ENCODE results near the gene USP2.

USP2 gene

DNA sequence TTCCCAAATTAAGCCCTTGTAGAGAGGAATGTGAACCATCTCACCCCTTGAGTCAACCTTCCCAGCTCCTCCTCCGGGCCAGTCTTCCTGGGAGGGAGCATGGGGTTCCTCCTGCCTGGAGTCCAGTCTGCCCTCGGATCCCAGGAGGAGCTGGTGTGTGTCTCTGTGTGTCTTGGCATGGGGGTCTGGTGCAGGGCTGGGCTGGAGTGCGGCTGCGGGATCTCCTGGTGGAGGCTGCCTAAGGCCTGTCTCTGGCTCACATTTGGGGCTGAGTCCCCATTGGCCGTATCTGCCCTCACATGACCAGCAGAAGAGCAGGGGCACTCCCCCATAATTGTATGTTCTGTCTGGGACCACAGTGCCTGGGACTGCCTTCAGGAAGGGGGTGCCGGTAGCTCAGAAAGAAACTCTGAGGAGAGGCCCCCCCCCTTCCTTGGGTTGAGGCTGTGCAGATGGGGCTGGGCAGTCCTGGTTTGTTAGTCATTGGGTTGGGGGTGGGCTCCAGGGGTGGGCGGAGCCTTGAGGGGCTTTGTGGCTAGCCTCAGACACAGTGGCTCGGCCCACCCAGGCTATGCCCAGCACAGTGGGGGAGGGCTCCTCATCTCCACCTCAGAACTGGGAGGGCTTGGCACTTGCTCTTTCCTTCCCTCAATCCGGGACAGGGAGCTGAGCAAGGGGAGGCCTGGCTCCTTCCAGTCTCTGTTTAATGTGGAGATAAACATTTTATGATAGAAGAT, 43.7 kb downstream of the USP2 start:
- TF ChIP-seq CTCF (IDR thresholded peaks at IDR 0.05; ENCODE audit: insufficient read depth, low read depth, low read length, missing control alignments): no peak
- DNase-seq (ENCODE audit: low read depth): no peak
- H3K4me3 ChIP-seq (ENCODE audit: low read length): no peak overlapping the region

GRCh38 chr11:119336744-119337469, 44.6 kb downstream of the USP2 start:
- no peak for TF ChIP-seq CTCF (IDR thresholded peaks at IDR 0.05; ENCODE audit: insufficient read depth, low read depth, low read length, missing control alignments)
- DNase-seq (ENCODE audit: low read depth): no peak
- H3K4me3 ChIP-seq (ENCODE audit: low read length): no peak overlapping the region

DNA sequence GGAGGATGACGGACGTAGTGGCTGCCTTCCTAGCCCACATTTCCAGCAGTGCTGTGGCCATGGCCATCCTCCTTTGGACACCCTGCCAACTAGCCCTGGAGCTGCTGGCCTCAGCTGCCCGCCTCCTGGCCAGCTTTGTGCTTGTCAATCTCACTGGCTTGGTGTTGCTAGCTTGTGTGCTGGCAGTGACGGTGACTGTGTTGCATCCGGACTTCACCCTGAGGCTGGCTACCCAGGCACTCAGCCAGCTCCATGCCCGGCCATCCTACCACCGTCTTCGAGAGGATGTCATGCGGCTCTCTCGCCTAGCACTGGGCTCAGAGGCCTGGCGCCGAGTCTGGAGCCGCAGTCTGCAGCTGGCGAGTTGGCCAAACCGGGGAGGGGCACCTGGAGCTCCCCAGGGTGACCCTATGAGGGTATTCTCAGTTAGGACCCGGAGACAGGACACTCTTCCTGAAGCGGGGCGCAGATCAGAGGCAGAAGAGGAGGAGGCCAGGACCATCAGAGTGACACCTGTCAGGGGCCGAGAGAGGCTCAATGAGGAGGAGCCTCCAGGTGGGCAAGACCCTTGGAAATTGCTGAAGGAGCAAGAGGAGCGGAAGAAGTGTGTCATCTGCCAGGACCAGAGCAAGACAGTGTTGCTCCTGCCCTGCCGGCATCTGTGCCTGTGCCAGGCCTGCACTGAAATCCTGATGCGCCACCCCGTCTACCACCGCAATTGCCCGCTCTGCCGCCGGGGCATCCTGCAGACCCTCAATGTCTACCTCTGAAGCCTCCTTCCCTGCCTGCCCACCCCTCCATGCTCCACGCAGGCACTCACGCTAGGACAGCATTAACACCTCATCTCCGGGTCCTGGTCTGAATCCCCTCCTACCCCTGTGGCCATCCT, 45.6 kb downstream of the USP2 start:
- no peak for DNase-seq (ENCODE audit: low read depth)
- TF ChIP-seq CTCF (IDR thresholded peaks at IDR 0.05; ENCODE audit: insufficient read depth, low read depth, low read length, missing control alignments): no peak
- H3K4me3 ChIP-seq (ENCODE audit: low read length): peak overlapping the region; percentile 75

DNA sequence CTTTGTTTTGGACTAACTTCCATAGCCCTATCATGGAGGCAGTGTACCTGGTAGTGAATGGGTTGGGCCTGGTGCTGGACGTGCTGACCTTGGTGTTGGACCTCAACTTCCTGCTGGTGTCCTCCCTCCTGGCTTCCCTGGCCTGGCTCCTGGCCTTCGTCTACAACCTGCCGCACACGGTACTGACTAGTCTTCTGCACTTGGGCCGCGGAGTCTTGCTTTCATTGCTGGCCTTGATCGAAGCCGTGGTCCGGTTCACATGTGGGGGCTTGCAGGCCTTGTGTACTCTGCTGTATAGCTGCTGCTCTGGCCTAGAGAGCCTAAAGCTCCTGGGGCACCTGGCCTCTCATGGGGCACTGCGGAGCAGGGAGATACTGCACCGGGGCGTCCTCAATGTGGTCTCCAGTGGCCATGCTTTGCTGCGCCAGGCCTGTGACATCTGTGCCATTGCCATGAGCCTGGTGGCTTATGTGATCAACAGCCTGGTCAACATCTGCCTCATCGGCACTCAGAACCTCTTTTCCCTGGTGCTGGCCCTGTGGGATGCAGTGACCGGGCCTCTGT, 46.3 kb downstream of the USP2 start:
- no peak for DNase-seq (ENCODE audit: low read depth)
- TF ChIP-seq CTCF (IDR thresholded peaks at IDR 0.05; ENCODE audit: insufficient read depth, low read depth, low read length, missing control alignments): no peak
- peak overlapping the region; percentile 75 for H3K4me3 ChIP-seq (ENCODE audit: low read length)

- TF ChIP-seq CTCF (IDR thresholded peaks at IDR 0.05; ENCODE audit: insufficient read depth, low read depth, low read length, missing control alignments): no peak
- peak; percentile 98 for DNase-seq (ENCODE audit: low read depth)
- peak within 1 kb of the TSS; percentile 75 for H3K4me3 ChIP-seq (ENCODE audit: low read length)
Observed at GRCh38 chr11:119334174-119334930, 47.1 kb downstream of the USP2 start, which contains the start of gene RNF26. Gene RNF26, plus strand, starts transcription at chr11:119334527. Its CDS starts 596 bp downstream, at chr11:119335123.
